Panc1 (cell line): ENCODE results near the gene ZNF526. TPM values are rescaled to one million over a fixed set of nuclear protein-coding genes. Genes with fewer than 3 reads are reported as not detected.

Experiments
- ATAC-seq: fragments of 200-7000 bp; cut with Tn5 transposase; 2 replicates; pipeline ENCODE4 v1.9.1; 2020; ENCODE audit warnings: mild to moderate bottlenecking, moderate library complexity
- BruUV-seq: library from RNA; stranded (reverse); fragments of 400-500 nt; replicated peaks from 2 replicates; lab custom pipeline; 2021; lab: Mats Ljungman, UMichigan
- CTCF ChIA-PET: fragments of 300-600 bp; sonication (Branson Sonifier 250); formaldehyde crosslinking; loops from one replicate; lab custom pipeline; 2022; ENCODE audit warnings: antibody characterized with exemption; lab: Charles Lee
- POLR2A ChIA-PET: fragments of 300-600 bp; sonication (Branson Sonifier 250); formaldehyde crosslinking; loops from one replicate; lab custom pipeline; 2022; ENCODE audit warnings: antibody characterized with exemption; lab: Charles Lee
- DNase-seq: peaks from one replicate; pipeline ENCODE4 v3.0.0-alpha.2; 2010; ENCODE audit warnings: low read depth, low spot score
- H3K27ac ChIP-seq: 2 replicates; pipeline ENCODE4 v1.5.1; 2011; ENCODE audit warnings: mild to moderate bottlenecking, low read length, inconsistent platforms
- H3K27me3 ChIP-seq: fragments of 200-500 bp; sonication (Bioruptor generic); 2 replicates; pipeline ENCODE4 v1.6.0; 2014; ENCODE audit warnings: low read length, inconsistent platforms; ENCODE audit not compliant: control insufficient read depth, insufficient read depth
- H3K36me3 ChIP-seq: fragments of 200-500 bp; sonication (Bioruptor generic); 2 replicates; pipeline ENCODE4 v1.5.1; 2014; ENCODE audit warnings: inconsistent platforms, mild to moderate bottlenecking, low read length, moderate library complexity; ENCODE audit not compliant: control insufficient read depth, insufficient read depth
- H3K4me1 ChIP-seq: 2 replicates; pipeline ENCODE4 v1.5.1; 2011; ENCODE audit warnings: inconsistent platforms, mild to moderate bottlenecking, low read length, moderate library complexity; ENCODE audit not compliant: control insufficient read depth, insufficient read depth
- H3K4me3 ChIP-seq, 2 experiments: 2 replicates each; pipeline ENCODE4 v1.5.1; 2011 to 2012; ENCODE audit warnings: low read depth in 2 of 2, low read length in 2 of 2, mild to moderate bottlenecking in 2 of 2, inconsistent platforms in 1 of 2, moderate library complexity in 1 of 2
- H3K9me3 ChIP-seq: fragments of 200-500 bp; sonication (Bioruptor generic); 2 replicates; pipeline ENCODE4 v1.5.1; 2014; ENCODE audit warnings: low read depth, mild to moderate bottlenecking, inconsistent platforms, low read length, moderate library complexity; ENCODE audit not compliant: control insufficient read depth, insufficient read depth
- POLR2AphosphoS5 ChIP-seq: IDR thresholded peaks from 2 replicates; pipeline ENCODE4 v1.6.1; 2012; ENCODE audit warnings: mild to moderate bottlenecking, low read depth, low read length, moderate library complexity
- SIN3A ChIP-seq: IDR thresholded peaks from 2 replicates; pipeline ENCODE4 v1.6.1; 2012; ENCODE audit warnings: low read depth, mild to moderate bottlenecking, low read length, moderate library complexity, borderline replicate concordance; ENCODE audit not compliant: insufficient read depth
- TCF7L2 ChIP-seq: IDR thresholded peaks from 2 replicates; pipeline ENCODE4 v1.6.1; 2011; ENCODE audit warnings: mild to moderate bottlenecking, low read depth, low read length, inconsistent platforms
- in situ Hi-C: cut with HindIII; loops from 2 replicates; pipeline ENCODE4 v1.10.0; 2016; ENCODE audit warnings: low sequenced_read_pairs, low pct_unique_long_range_greater_than_20kb
- intact Hi-C: fragments of 100-400 bp; cut with micrococcal nuclease; formaldehyde crosslinking; loops from one replicate; pipeline ENCODE4 v1.10.0; 2022; ENCODE audit not compliant: unreplicated experiment
- total RNA-seq: library from RNA; stranded (reverse); gene quantifications from one replicate; pipeline ENCODE4 v1.2.1, GENCODE V29; 2021; ENCODE audit not compliant: unreplicated experiment
- TF ChIP-seq, protein P1 (sequence below), 2 experiments: IDR thresholded peaks; 2 replicates each; pipeline ENCODE4 v1.6.1; 2011 to 2012; ENCODE audit warnings: low read depth in 2 of 2, control low read depth in 1 of 2, low read length in 1 of 2, mild to moderate bottlenecking in 1 of 2, moderate library complexity in 1 of 2; ENCODE audit not compliant: insufficient read depth in 1 of 2
- TF ChIP-seq, protein P2 (sequence below): fragments of 450-650 bp; IDR thresholded peaks from 2 replicates; pipeline ENCODE4 v1.5.1; 2017; ENCODE audit warnings: mild to moderate bottlenecking

The ZNF526 gene
- total RNA-seq, 1 experiment from 2014 or later: 10.5 TPM

DNA sequence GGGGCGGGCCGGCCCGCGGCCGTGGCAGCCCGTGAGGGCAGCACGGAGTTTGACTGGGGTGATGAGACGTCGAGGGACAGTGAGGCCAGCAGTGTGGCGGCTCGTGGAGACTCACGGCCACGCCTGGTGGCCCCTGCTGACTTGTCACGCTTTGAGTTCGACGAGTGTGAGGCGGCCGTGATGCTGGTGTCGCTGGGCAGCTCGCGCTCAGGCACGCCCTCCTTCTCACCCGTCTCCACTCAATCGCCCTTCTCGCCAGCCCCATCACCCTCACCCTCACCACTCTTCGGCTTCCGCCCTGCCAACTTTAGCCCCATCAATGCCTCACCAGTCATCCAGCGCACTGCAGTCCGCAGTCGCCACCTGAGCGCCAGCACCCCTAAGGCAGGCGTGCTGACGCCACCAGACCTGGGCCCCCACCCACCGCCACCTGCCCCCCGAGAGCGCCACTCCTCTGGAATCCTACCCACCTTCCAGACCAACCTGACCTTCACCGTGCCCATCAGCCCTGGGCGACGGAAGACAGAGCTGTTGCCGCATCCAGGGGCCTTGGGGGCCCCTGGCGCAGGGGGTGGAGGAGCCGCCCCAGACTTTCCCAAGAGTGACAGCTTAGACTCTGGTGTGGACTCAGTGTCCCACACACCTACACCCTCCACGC, 53.4 kb downstream of the ZNF526 start:
- no peaks in the 10 kb centered on the region for H3K36me3 ChIP-seq
- no peak for ATAC-seq
- no peak overlapping the region for H3K4me3 ChIP-seq
- in situ Hi-C loops (no loop called here), intact Hi-C loops (no loop called here)
- no peak for DNase-seq
- no peaks in the 10 kb centered on the region for H3K9me3 ChIP-seq
- CTCF ChIA-PET: no interaction called here
- no peaks in the 10 kb centered on the region for H3K27me3 ChIP-seq
- no peak overlapping the region for H3K27ac ChIP-seq
- TF ChIP-seq TCF7L2: no peak
- TF ChIP-seq, protein P1, sequence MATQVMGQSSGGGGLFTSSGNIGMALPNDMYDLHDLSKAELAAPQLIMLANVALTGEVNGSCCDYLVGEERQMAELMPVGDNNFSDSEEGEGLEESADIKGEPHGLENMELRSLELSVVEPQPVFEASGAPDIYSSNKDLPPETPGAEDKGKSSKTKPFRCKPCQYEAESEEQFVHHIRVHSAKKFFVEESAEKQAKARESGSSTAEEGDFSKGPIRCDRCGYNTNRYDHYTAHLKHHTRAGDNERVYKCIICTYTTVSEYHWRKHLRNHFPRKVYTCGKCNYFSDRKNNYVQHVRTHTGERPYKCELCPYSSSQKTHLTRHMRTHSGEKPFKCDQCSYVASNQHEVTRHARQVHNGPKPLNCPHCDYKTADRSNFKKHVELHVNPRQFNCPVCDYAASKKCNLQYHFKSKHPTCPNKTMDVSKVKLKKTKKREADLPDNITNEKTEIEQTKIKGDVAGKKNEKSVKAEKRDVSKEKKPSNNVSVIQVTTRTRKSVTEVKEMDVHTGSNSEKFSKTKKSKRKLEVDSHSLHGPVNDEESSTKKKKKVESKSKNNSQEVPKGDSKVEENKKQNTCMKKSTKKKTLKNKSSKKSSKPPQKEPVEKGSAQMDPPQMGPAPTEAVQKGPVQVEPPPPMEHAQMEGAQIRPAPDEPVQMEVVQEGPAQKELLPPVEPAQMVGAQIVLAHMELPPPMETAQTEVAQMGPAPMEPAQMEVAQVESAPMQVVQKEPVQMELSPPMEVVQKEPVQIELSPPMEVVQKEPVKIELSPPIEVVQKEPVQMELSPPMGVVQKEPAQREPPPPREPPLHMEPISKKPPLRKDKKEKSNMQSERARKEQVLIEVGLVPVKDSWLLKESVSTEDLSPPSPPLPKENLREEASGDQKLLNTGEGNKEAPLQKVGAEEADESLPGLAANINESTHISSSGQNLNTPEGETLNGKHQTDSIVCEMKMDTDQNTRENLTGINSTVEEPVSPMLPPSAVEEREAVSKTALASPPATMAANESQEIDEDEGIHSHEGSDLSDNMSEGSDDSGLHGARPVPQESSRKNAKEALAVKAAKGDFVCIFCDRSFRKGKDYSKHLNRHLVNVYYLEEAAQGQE (IDR thresholded peaks at IDR 0.05; ENCODE audit: insufficient read depth in 1 of 2, low read depth in 2 of 2, low read length in 1 of 2): no peak
- TF ChIP-seq SIN3A: no peak
- TF ChIP-seq POLR2AphosphoS5: no peak
- TF ChIP-seq, protein P2, sequence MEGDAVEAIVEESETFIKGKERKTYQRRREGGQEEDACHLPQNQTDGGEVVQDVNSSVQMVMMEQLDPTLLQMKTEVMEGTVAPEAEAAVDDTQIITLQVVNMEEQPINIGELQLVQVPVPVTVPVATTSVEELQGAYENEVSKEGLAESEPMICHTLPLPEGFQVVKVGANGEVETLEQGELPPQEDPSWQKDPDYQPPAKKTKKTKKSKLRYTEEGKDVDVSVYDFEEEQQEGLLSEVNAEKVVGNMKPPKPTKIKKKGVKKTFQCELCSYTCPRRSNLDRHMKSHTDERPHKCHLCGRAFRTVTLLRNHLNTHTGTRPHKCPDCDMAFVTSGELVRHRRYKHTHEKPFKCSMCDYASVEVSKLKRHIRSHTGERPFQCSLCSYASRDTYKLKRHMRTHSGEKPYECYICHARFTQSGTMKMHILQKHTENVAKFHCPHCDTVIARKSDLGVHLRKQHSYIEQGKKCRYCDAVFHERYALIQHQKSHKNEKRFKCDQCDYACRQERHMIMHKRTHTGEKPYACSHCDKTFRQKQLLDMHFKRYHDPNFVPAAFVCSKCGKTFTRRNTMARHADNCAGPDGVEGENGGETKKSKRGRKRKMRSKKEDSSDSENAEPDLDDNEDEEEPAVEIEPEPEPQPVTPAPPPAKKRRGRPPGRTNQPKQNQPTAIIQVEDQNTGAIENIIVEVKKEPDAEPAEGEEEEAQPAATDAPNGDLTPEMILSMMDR: no peak
- H3K4me1 ChIP-seq: peaks cover 16% of the 10 kb centered on the region
- POLR2A ChIA-PET: no interaction called here
- BruUV-seq: no TSS peak

DNA sequence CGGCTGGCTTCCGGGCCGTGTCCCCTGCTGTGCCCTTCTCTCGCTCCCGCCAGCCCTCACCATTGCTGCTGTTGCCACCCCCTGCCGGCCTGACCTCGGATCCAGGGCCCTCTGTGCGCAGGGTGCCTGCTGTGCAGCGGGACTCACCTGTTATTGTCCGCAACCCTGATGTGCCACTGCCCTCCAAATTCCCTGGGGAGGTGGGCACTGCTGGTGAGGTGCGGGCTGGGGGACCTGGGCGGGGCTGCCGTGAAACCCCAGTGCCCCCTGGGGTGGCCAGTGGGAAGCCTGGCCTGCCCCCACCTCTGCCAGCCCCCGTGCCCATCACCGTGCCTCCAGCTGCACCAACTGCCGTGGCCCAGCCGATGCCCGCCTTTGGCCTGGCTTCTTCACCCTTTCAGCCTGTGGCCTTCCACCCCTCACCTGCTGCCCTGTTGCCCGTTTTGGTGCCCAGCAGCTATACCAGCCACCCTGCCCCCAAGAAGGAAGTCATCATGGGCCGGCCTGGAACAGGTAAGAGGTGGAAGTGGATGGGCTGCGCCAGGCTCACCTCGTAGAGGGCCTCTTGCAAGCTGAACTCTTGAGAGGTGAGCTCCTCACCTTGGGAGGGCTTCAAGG, 54.1 kb downstream of the ZNF526 start:
- Histone ChIP-seq H3K36me3 (no peaks in the 10 kb centered on the region), H3K27me3 (no peaks in the 10 kb centered on the region), H3K27ac (no peak overlapping the region), H3K4me1 (peaks cover 23% of the 10 kb centered on the region), H3K4me3 (no peak overlapping the region), H3K9me3 (no peaks in the 10 kb centered on the region)
- in situ Hi-C loops (no loop called here), intact Hi-C loops (no loop called here)
- POLR2A ChIA-PET: no interaction called here
- TF ChIP-seq TCF7L2 (no peak), SIN3A (no peak), POLR2AphosphoS5 (no peak)
- TF ChIP-seq, protein P2: no peak
- TF ChIP-seq, protein P1 (IDR thresholded peaks at IDR 0.05; ENCODE audit: insufficient read depth in 1 of 2, low read depth in 2 of 2, low read length in 1 of 2): no peak
- CTCF ChIA-PET: no interaction called here
- no peak for ATAC-seq
- no peak for DNase-seq
- no TSS peak for BruUV-seq
